Measurements from ENCODE around the gene RNU4-1. TPM values are rescaled to one million over a fixed set of nuclear protein-coding genes. Genes with fewer than 3 reads are reported as not detected.
"Not testable (repeated sequence)": the region's sequence is repeated elsewhere in the genome, so short reads cannot be mapped to it uniquely, and the experiment has no call there.

The RNU4-1 gene
- total RNA-seq, 2 donors from 2014 or later = under 0.01 TPM

- ATAC-seq (no peak), DNase-seq (no peak)
- no peak for TF ChIP-seq POLR2A (IDR thresholded peaks at IDR 0.05)
- TF ChIP-seq, protein P1, sequence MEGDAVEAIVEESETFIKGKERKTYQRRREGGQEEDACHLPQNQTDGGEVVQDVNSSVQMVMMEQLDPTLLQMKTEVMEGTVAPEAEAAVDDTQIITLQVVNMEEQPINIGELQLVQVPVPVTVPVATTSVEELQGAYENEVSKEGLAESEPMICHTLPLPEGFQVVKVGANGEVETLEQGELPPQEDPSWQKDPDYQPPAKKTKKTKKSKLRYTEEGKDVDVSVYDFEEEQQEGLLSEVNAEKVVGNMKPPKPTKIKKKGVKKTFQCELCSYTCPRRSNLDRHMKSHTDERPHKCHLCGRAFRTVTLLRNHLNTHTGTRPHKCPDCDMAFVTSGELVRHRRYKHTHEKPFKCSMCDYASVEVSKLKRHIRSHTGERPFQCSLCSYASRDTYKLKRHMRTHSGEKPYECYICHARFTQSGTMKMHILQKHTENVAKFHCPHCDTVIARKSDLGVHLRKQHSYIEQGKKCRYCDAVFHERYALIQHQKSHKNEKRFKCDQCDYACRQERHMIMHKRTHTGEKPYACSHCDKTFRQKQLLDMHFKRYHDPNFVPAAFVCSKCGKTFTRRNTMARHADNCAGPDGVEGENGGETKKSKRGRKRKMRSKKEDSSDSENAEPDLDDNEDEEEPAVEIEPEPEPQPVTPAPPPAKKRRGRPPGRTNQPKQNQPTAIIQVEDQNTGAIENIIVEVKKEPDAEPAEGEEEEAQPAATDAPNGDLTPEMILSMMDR (IDR thresholded peaks at IDR 0.05) = no peak
- H3K4me1 ChIP-seq = peaks cover 80% of the 10 kb centered on the region
- H3K27ac ChIP-seq = peak overlapping the region in 2 of 4 donors; percentile 1 to 18
- intact Hi-C loops (cut with DNase I) = no loop called here
- H3K27me3 ChIP-seq = no peaks in the 10 kb centered on the region
- WGBS, 2 donors = 71 to 72% methylated on average over 7 to 8 of the region's 8 CpGs
- no peaks in the 10 kb centered on the region for H3K36me3 ChIP-seq (replicated peaks in 1 of 2; ENCODE audit: insufficient read depth in 1 of 2, low read depth in 2 of 2)
- H3K4me3 ChIP-seq = no peak overlapping the region
- H3K9me3 ChIP-seq = no peaks in the 10 kb centered on the region
These were observed 33.4 kb downstream of the RNU4-1 start for GRCh38 chr12:120259418-120260202.

- TF ChIP-seq, protein P1 (IDR thresholded peaks at IDR 0.05) = no peak
- no peak for TF ChIP-seq POLR2A (IDR thresholded peaks at IDR 0.05)
- Histone ChIP-seq H3K36me3 (replicated peaks in 1 of 2; ENCODE audit: insufficient read depth in 1 of 2, low read depth in 2 of 2) (no peaks in the 10 kb centered on the region), H3K9me3 (no peaks in the 10 kb centered on the region), H3K4me3 (no peak overlapping the region), H3K27ac (no peak overlapping the region), H3K27me3 (no peaks in the 10 kb centered on the region), H3K4me1 (peaks cover 76% of the 10 kb centered on the region)
- intact Hi-C loops (cut with DNase I) = no loop called here
- DNase-seq (no peak), ATAC-seq (no peak)
- 85 to 92% methylated on average over 5 of the region's 5 CpGs for WGBS, 2 donors
These were observed 34.6 kb downstream of the RNU4-1 start for GRCh38 chr12:120258323-120258896.

- intact Hi-C loops (cut with DNase I) = no loop called here
- 26 to 47% methylated on average over 8 to 9 of the region's 9 CpGs for WGBS, 2 donors
- peak in 2 of 3 donors; percentile 8 to 31 for TF ChIP-seq POLR2A (IDR thresholded peaks at IDR 0.05)
- TF ChIP-seq, protein P1 (IDR thresholded peaks at IDR 0.05) = no peak
- peaks cover 64% of the 10 kb centered on the region for H3K4me1 ChIP-seq
- no peaks in the 10 kb centered on the region for H3K36me3 ChIP-seq (replicated peaks in 1 of 2; ENCODE audit: insufficient read depth in 1 of 2, low read depth in 2 of 2)
- H3K27ac ChIP-seq = peak overlapping the region; percentile 46 to 90 (median 85)
- no peak overlapping the region for H3K4me3 ChIP-seq
- H3K27me3 ChIP-seq = no peaks in the 10 kb centered on the region
- ATAC-seq = peak; percentile 75
- no peaks in the 10 kb centered on the region for H3K9me3 ChIP-seq
- peak; percentile 47 to 75 (median 68) for DNase-seq
These were observed 35.8 kb downstream of the RNU4-1 start for GRCh38 chr12:120257041-120257821.

DNA sequence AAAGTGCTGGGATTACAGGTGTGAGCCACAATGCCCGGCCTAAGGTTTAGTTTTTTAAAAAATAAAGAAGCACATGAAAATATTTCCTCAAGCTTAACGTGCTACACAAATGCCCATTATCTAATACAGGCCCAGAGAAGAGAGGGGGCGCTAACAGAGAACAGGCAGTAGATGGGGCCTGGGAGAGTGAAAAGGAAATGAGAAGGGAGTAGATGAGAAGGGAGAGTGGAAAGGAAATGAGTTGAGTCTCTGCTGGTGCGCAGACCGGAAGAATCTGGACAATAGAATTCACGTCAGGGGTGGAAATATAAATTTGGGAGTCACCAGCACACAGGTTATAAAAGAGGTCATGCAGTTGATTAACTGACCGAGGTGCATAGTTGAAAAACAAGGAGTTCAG lies 38.2 kb downstream of the RNU4-1 start:
- no peak for TF ChIP-seq POLR2A (IDR thresholded peaks at IDR 0.05)
- TF ChIP-seq, protein P1 (IDR thresholded peaks at IDR 0.05) = peak in 5 of 7 experiments; percentile 13 to 37 (median 24)

GRCh38 chr12:120253313-120253712 lies 39.7 kb downstream of the RNU4-1 start:
- ATAC-seq; H3K9me3 ChIP-seq; DNase-seq; H3K27me3 ChIP-seq; H3K36me3 ChIP-seq (replicated peaks in 1 of 2; ENCODE audit: insufficient read depth in 1 of 2, low read depth in 2 of 2); H3K4me3 ChIP-seq; intact Hi-C loops (cut with DNase I): not testable (repeated sequence)
- H3K27ac ChIP-seq = peak overlapping the region in 1 of 4 donors; percentile 62
- peaks cover 54% of the 10 kb centered on the region for H3K4me1 ChIP-seq
- WGBS, 2 donors = 72 to 80% methylated on average over 6 of the region's 6 CpGs

More for the DNA sequence above, 38.2 kb downstream of the RNU4-1 start:
- Histone ChIP-seq H3K9me3 (no peaks in the 10 kb centered on the region), H3K27ac (peak overlapping the region in 3 of 4 donors; percentile 49 to 90 (median 62)), H3K4me1 (peaks cover 65% of the 10 kb centered on the region), H3K27me3 (no peaks in the 10 kb centered on the region), H3K4me3 (no peak overlapping the region), H3K36me3 (replicated peaks in 1 of 2; ENCODE audit: insufficient read depth in 1 of 2, low read depth in 2 of 2) (no peaks in the 10 kb centered on the region)
- ATAC-seq (peak; percentile 21), DNase-seq (no peak)
- 44 to 48% methylated on average over 7 of the region's 7 CpGs for WGBS, 2 donors
- intact Hi-C loops (cut with DNase I) = no loop called here

Data from body of pancreas (tissue), 4 donors.